ENCODE results near the gene SKI. TPM values are rescaled to one million over a fixed set of nuclear protein-coding genes. Genes with fewer than 3 reads are reported as not detected.
A peak's percentile ranks its signal among the peaks of the same experiment; 100 is the strongest.

SKI gene
- total and polyA plus RNA-seq, 2 of the 4 experiments (the other 2 are of a cell fraction) = 2.3 to 20.1 TPM

DNA sequence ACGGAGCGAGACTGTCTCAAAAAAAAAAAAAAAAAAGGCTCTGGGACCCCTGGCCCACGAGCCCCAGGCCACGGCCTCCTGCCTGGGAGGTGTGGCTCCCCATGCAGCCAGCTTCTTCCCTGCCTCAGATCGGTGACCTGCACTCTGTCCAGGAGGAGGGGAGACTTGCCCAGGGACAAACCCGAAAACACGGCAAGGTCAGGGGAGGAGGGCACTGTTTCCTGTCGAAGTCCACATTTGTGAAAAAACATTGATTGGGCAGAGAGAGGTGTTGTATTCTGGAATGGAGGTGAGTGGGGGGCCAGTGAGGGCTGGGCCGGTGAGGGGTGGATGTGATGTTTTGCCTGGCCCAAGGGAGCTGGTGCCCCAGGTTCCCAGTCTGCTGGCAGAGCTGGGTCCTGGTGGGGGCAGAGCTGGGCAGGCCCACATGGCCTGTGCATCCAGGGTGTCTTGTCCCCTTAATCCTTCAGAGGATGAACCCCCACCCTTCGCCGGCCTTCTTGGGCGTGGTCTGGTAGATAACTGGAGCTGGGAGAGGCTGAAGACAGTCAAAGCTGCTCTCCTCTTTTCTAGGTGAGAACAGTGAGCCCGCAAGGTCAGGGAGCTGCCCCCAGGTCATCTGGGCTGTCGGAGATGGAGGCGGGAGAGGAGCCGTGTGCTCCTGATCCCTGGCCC lies 21.2 kb upstream of the SKI start:
- Histone ChIP-seq H3K23ac (ENCODE audit: low read depth, low read length) (no peak overlapping the region), H3K14ac (replicated peaks; ENCODE audit: low read depth, low read length) (no peak overlapping the region; the same call in 1 of the 2 replicates), H4K8ac (ENCODE audit: low read depth in 2 of 2, low read length in 2 of 2) (peak overlapping the region; percentile 13 to 18; a peak in 3 of 4 replicates), H2AK5ac (ENCODE audit: low read depth, low read length) (peak overlapping the region; percentile 88), H3K4me2 (ENCODE audit: low read depth, low read length) (no peak overlapping the region), H2BK15ac (ENCODE audit: low read depth, low read length) (peak overlapping the region; percentile 55; the same call in 1 of the 3 replicates), H3K9me1 (ENCODE audit: insufficient read depth, low read length) (peaks cover 5% of the 10 kb centered on the region), H3K79me1 (ENCODE audit: low read depth in 1 of 2, low read length in 2 of 2) (peaks cover 4 to 30% of the 10 kb centered on the region in 2 experiments; a peak in 3 of 4 replicates), H3K27me3 (ENCODE audit: control insufficient read depth, insufficient read depth, low read length) (no peaks in the 10 kb centered on the region), H3K9ac (ENCODE audit: low read depth, low read length) (no peak overlapping the region), H4K5ac (ENCODE audit: low read depth, low read length) (peak overlapping the region; percentile 84; the same call in 1 of the 2 replicates), H2BK120ac (ENCODE audit: low read depth, low read length) (peak overlapping the region; percentile 64), H3K9me3 (ENCODE audit: control insufficient read depth, insufficient read depth, low read length) (no peaks in the 10 kb centered on the region), H3K36me3 (ENCODE audit: control insufficient read depth, insufficient read depth, low read length) (no peaks in the 10 kb centered on the region), H4K91ac (ENCODE audit: insufficient read depth, low read depth, low read length) (peak overlapping the region; percentile 50; the same call in 1 of the 2 replicates), H3K18ac (ENCODE audit: low read depth, low read length) (no peak overlapping the region), H2AFZ (replicated peaks; ENCODE audit: low read length, poor library complexity) (peak overlapping the region; percentile 86), H3K4ac (ENCODE audit: low read depth, low read length) (peak overlapping the region; percentile 72), H2AK9ac (replicated peaks; ENCODE audit: low read depth, low read length, poor library complexity) (peak overlapping the region; percentile 95), H2BK20ac (ENCODE audit: low read depth, low read length) (no peak overlapping the region), H3K4me1 (ENCODE audit: control insufficient read depth, insufficient read depth, low read length) (peaks cover 41% of the 10 kb centered on the region), H4K20me1 (ENCODE audit: insufficient read depth, low read length) (no peaks in the 10 kb centered on the region), H3K4me3 (ENCODE audit: insufficient read depth, low read depth, low read length) (no peak overlapping the region), H2BK5ac (ENCODE audit: low read depth, low read length, poor library complexity, severe bottlenecking) (peak overlapping the region; percentile 75), H3K56ac (ENCODE audit: extremely low read depth, insufficient read depth, low read length) (0 out of 2 replicates have a peak overlapping the region, but pooled peaks have one; percentile 16), H3K27ac (ENCODE audit: insufficient read depth, low read length) (peak overlapping the region; percentile 32; the same call in 1 of the 2 replicates)
- POLR2A ChIA-PET (ENCODE audit: unreplicated experiment) = no interaction called here
- no TSS peak for BruUV-seq (replicated peaks)
- 83% methylated on average over 6 of the region's 16 CpGs; no CpG with 5 or more reads in 1 of the 2 experiments for WGBS, 2 experiments (ENCODE audit: extremely low coverage in 2 of 2, insufficient read length in 1 of 2)
- no peak for ATAC-seq (ENCODE audit: low read depth)
- no peak for DNase-seq
- CTCF ChIA-PET = interaction anchor here (0.8 kb wide), 1 partner anchor 173 kb away, joined by 3 read pairs; no protein-coding TSS in a partner anchor
- in situ Hi-C loops (cut with MboI; ENCODE audit: low sequenced_read_pairs) = no loop called here
- no peak for TF ChIP-seq FOS (IDR thresholded peaks at IDR 0.05; ENCODE audit: low read depth, low read length)
- no peak for TF ChIP-seq SMC3 (IDR thresholded peaks at IDR 0.05; ENCODE audit: low read depth, low read length)
- TF ChIP-seq, protein P1, sequence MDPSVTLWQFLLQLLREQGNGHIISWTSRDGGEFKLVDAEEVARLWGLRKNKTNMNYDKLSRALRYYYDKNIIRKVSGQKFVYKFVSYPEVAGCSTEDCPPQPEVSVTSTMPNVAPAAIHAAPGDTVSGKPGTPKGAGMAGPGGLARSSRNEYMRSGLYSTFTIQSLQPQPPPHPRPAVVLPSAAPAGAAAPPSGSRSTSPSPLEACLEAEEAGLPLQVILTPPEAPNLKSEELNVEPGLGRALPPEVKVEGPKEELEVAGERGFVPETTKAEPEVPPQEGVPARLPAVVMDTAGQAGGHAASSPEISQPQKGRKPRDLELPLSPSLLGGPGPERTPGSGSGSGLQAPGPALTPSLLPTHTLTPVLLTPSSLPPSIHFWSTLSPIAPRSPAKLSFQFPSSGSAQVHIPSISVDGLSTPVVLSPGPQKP (IDR thresholded peaks at IDR 0.05; ENCODE audit: borderline replicate concordance, low read depth, low read length) = no peak
- no peak for TF ChIP-seq MXI1 (IDR thresholded peaks at IDR 0.05; ENCODE audit: borderline replicate concordance, low read depth, low read length)
- no peak for TF ChIP-seq MAFK (IDR thresholded peaks at IDR 0.05; ENCODE audit: low read depth, low read length)
- dilution Hi-C loops (cut with HindIII; ENCODE audit: low sequenced_read_pairs, unreplicated experiment) = no loop called here
- intact Hi-C loops (cut with micrococcal nuclease) = no loop called here
